Measurements from ENCODE around the gene NAT8L. TPM values are rescaled to one million over a fixed set of nuclear protein-coding genes. Genes with fewer than 3 reads are reported as not detected.
A peak's percentile ranks its signal among the peaks of the same experiment; 100 is the strongest.

The NAT8L gene
- polyA plus RNA-seq, 2 donors, result 0.02 TPM; not detected in 1

GRCh38 chr4:2057382-2058065 lies 1.6 kb upstream of the NAT8L start:
- WGBS, 2 donors, result 67% methylated on average over 26 of the region's 26 CpGs
- H3K27me3 ChIP-seq (ENCODE audit: control insufficient read depth in 1 of 2, insufficient read depth in 2 of 2, low read length in 2 of 2), result peaks cover 0 to 30% of the 10 kb centered on the region in 2 donors
- no peak overlapping the region for H3K4me3 ChIP-seq (ENCODE audit: low read depth in 1 of 2, low read length in 2 of 2)
- peaks cover 2 to 8% of the 10 kb centered on the region in 2 donors for H3K4me1 ChIP-seq (ENCODE audit: control insufficient read depth in 2 of 2, insufficient read depth in 2 of 2, low read length in 1 of 2)
- H3K36me3 ChIP-seq (ENCODE audit: control insufficient read depth in 2 of 2, insufficient read depth in 2 of 2, low read length in 1 of 2), result no peaks in the 10 kb centered on the region
- H3K9me3 ChIP-seq (ENCODE audit: control insufficient read depth in 2 of 2, insufficient read depth in 1 of 2, low read depth in 1 of 2, low read length in 1 of 2), result no peaks in the 10 kb centered on the region
- no peak overlapping the region for H3K27ac ChIP-seq (ENCODE audit: low read depth in 2 of 2, low read length in 1 of 2)

DNA sequence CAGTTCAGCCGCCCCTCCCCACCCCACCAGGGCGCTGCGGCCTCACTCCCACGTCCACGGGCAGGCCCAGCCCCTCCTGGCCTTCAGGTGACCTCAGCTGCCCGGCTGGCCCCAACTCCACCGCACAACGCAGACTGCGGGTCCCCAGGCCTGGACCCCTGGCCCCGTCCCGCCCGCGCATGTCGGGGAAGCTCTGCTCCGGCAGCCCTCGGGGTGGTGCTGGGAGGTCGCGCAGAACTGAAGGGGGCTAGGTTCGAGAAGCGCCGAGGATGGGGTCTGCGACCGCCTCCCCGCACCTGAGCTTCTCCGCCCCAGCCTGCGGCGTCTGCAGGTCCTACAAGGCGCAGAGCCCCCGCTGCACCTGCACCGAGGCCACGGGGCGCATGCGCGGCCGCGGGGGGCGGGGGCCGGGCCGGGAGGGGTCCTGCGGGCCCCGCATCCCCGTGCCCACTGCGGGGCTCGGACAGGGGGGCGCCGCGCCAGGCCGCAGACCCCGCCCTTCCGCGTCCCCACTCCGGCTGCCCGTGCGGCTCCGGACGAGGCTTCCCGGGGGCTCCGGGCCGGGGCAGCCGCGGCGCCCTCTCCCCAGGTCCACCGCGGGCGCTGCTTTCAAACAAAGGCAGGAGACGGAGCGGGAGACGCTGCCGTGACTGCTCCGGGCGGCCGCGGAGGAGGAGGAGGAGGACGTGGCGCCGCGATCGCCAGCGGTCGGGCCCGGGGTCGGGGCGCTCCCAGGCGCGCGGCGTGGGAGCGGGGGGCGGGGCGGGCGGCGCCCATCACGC lies 672 bp upstream of the NAT8L start:
- H3K27me3 ChIP-seq (ENCODE audit: control insufficient read depth in 1 of 2, insufficient read depth in 2 of 2, low read length in 2 of 2), result peaks cover 0 to 30% of the 10 kb centered on the region in 2 donors
- H3K9me3 ChIP-seq (ENCODE audit: control insufficient read depth in 2 of 2, insufficient read depth in 1 of 2, low read depth in 1 of 2, low read length in 1 of 2), result no peaks in the 10 kb centered on the region
- H3K27ac ChIP-seq (ENCODE audit: low read depth in 2 of 2, low read length in 1 of 2), result no peak overlapping the region
- WGBS, 2 donors, result 1 to 2% methylated on average over 60 to 93 of the region's 93 CpGs
- no peaks in the 10 kb centered on the region for H3K36me3 ChIP-seq (ENCODE audit: control insufficient read depth in 2 of 2, insufficient read depth in 2 of 2, low read length in 1 of 2)
- peak overlapping the region in 1 of 2 donors; percentile 53 for H3K4me3 ChIP-seq (ENCODE audit: low read depth in 1 of 2, low read length in 2 of 2)
- peaks cover 2 to 8% of the 10 kb centered on the region in 2 donors for H3K4me1 ChIP-seq (ENCODE audit: control insufficient read depth in 2 of 2, insufficient read depth in 2 of 2, low read length in 1 of 2)

GRCh38 chr4:2059726-2060602 lies 837 bp downstream of the NAT8L start:
- whole genome bisulfite sequencing, 2 donors, result 2 to 3% methylated on average over 55 to 102 of the region's 102 CpGs
- Histone ChIP-seq H3K9me3 (ENCODE audit: control insufficient read depth in 2 of 2, insufficient read depth in 1 of 2, low read depth in 1 of 2, low read length in 1 of 2) (no peaks in the 10 kb centered on the region), H3K27me3 (ENCODE audit: control insufficient read depth in 1 of 2, insufficient read depth in 2 of 2, low read length in 2 of 2) (peaks cover 0 to 30% of the 10 kb centered on the region in 2 donors), H3K4me3 (ENCODE audit: low read depth in 1 of 2, low read length in 2 of 2) (peak overlapping the region in 1 of 2 donors; percentile 53), H3K36me3 (ENCODE audit: control insufficient read depth in 2 of 2, insufficient read depth in 2 of 2, low read length in 1 of 2) (no peaks in the 10 kb centered on the region), H3K27ac (ENCODE audit: low read depth in 2 of 2, low read length in 1 of 2) (no peak overlapping the region), H3K4me1 (ENCODE audit: control insufficient read depth in 2 of 2, insufficient read depth in 2 of 2, low read length in 1 of 2) (peaks cover 4 to 8% of the 10 kb centered on the region in 2 donors)

DNA sequence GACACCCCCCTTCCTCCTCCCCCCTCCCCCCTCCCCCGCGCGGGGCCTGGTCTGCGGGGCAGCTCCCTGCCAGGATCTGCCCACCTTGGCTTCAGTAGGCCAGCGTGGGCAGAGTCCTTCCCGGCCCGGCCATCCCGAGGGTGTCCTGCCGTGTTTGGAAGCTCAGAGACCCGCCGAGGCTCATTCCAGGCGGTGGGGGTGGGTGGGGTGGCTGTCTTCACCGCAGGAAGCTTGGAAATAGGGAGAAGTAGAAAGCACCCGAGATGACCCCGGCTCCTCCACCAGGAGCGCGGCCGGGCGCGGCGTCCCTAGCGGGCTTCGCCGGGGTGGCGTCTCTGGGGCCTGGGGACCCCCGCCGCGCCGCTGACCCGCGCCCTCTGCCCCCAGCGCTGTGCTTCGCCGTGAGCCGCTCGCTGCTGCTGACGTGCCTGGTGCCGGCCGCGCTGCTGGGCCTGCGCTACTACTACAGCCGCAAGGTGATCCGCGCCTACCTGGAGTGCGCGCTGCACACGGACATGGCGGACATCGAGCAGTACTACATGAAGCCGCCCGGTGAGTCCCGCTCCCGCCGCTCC lies 1.6 kb downstream of the NAT8L start:
- Histone ChIP-seq H3K36me3 (ENCODE audit: control insufficient read depth in 2 of 2, insufficient read depth in 2 of 2, low read length in 1 of 2) (no peaks in the 10 kb centered on the region), H3K4me1 (ENCODE audit: control insufficient read depth in 2 of 2, insufficient read depth in 2 of 2, low read length in 1 of 2) (peaks cover 4 to 8% of the 10 kb centered on the region in 2 donors), H3K27me3 (ENCODE audit: control insufficient read depth in 1 of 2, insufficient read depth in 2 of 2, low read length in 2 of 2) (peaks cover 0 to 30% of the 10 kb centered on the region in 2 donors), H3K9me3 (ENCODE audit: control insufficient read depth in 2 of 2, insufficient read depth in 1 of 2, low read depth in 1 of 2, low read length in 1 of 2) (no peaks in the 10 kb centered on the region), H3K27ac (ENCODE audit: low read depth in 2 of 2, low read length in 1 of 2) (no peak overlapping the region), H3K4me3 (ENCODE audit: low read depth in 1 of 2, low read length in 2 of 2) (no peak overlapping the region)
- 19 to 27% methylated on average over 27 to 54 of the region's 54 CpGs for WGBS, 2 donors

DNA sequence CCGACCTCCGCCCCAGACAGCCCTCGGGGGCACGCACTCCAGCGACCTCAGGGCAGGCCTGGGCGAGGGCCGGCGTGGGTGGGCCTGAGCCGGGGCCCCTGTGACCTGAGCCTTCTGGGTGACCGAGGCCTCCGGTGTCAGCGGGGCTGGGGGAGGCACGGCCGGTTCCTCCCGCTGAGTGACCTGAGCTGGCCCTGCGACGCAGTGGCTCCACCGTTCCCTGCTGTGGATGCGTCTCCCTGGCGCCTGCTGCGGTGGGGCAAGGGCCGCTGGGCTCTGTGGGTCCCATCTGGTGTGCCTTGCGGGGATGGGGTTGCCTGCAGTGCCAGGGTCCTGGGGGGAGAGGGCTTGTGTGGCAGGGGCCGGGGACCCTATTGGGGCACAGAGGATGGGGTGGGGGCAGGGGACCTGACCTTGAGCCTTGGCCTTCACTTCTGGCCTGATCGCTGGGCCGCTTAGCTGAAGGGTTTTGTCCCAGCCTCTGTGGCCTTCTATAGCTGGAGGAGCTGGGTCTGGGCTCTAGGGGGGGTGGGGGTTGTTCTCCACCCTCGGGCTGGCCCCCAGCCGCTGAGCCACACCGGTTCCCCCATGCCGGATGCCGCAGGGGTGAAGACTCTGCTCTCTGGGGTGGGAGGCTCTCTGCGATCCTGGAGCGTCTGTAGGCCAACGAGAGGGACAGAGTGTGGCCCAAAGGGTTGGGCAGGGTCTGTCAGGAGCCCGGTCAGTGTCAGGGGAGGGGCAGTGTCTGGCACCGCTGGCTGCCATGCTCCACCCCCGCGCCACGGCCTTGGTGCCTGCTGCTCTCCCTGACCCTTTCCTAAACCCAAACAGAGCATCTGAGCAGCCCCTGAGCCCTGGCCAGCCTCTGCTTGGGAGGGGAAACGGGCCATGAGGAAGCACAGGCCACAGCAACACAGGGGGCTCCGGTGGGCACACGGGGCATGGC lies 2.3 kb downstream of the NAT8L start:
- peaks cover 4 to 8% of the 10 kb centered on the region in 2 donors for H3K4me1 ChIP-seq (ENCODE audit: control insufficient read depth in 2 of 2, insufficient read depth in 2 of 2, low read length in 1 of 2)
- H3K36me3 ChIP-seq (ENCODE audit: control insufficient read depth in 2 of 2, insufficient read depth in 2 of 2, low read length in 1 of 2), result no peaks in the 10 kb centered on the region
- H3K9me3 ChIP-seq (ENCODE audit: control insufficient read depth in 2 of 2, insufficient read depth in 1 of 2, low read depth in 1 of 2, low read length in 1 of 2), result no peaks in the 10 kb centered on the region
- 69 to 70% methylated on average over 35 to 42 of the region's 42 CpGs for WGBS, 2 donors
- peaks cover 0 to 30% of the 10 kb centered on the region in 2 donors for H3K27me3 ChIP-seq (ENCODE audit: control insufficient read depth in 1 of 2, insufficient read depth in 2 of 2, low read length in 2 of 2)
- no peak overlapping the region for H3K27ac ChIP-seq (ENCODE audit: low read depth in 2 of 2, low read length in 1 of 2)
- no peak overlapping the region for H3K4me3 ChIP-seq (ENCODE audit: low read depth in 1 of 2, low read length in 2 of 2)

- Histone ChIP-seq H3K27ac (ENCODE audit: low read depth in 2 of 2, low read length in 1 of 2) (no peak overlapping the region), H3K9me3 (ENCODE audit: control insufficient read depth in 2 of 2, insufficient read depth in 1 of 2, low read depth in 1 of 2, low read length in 1 of 2) (no peaks in the 10 kb centered on the region), H3K4me3 (ENCODE audit: low read depth in 1 of 2, low read length in 2 of 2) (no peak overlapping the region), H3K27me3 (ENCODE audit: control insufficient read depth in 1 of 2, insufficient read depth in 2 of 2, low read length in 2 of 2) (peaks cover 0 to 26% of the 10 kb centered on the region in 2 donors), H3K4me1 (ENCODE audit: control insufficient read depth in 2 of 2, insufficient read depth in 2 of 2, low read length in 1 of 2) (peaks cover 4 to 8% of the 10 kb centered on the region in 2 donors), H3K36me3 (ENCODE audit: control insufficient read depth in 2 of 2, insufficient read depth in 2 of 2, low read length in 1 of 2) (no peaks in the 10 kb centered on the region)
- 90 to 91% methylated on average over 7 to 11 of the region's 11 CpGs for WGBS, 2 donors
Observed at GRCh38 chr4:2062168-2062807, 3.2 kb downstream of the NAT8L start.

- peaks cover 4 to 7% of the 10 kb centered on the region in 2 donors for H3K4me1 ChIP-seq (ENCODE audit: control insufficient read depth in 2 of 2, insufficient read depth in 2 of 2, low read length in 1 of 2)
- no peak overlapping the region for H3K27ac ChIP-seq (ENCODE audit: low read depth in 2 of 2, low read length in 1 of 2)
- H3K27me3 ChIP-seq (ENCODE audit: control insufficient read depth in 1 of 2, insufficient read depth in 2 of 2, low read length in 2 of 2), result peaks cover 0 to 24% of the 10 kb centered on the region in 2 donors
- no peak overlapping the region for H3K4me3 ChIP-seq (ENCODE audit: low read depth in 1 of 2, low read length in 2 of 2)
- no peaks in the 10 kb centered on the region for H3K36me3 ChIP-seq (ENCODE audit: control insufficient read depth in 2 of 2, insufficient read depth in 2 of 2, low read length in 1 of 2)
- 69 to 74% methylated on average over 14 to 16 of the region's 16 CpGs for WGBS, 2 donors
- no peaks in the 10 kb centered on the region for H3K9me3 ChIP-seq (ENCODE audit: control insufficient read depth in 2 of 2, insufficient read depth in 1 of 2, low read depth in 1 of 2, low read length in 1 of 2)
Observed at GRCh38 chr4:2062808-2063524, 3.8 kb downstream of the NAT8L start.
